22Rv1 (cell line): ENCODE data around the gene PTRHD1.

Source experiments
- H3K27ac ChIP-seq: fragments of 450-650 bp; 2 replicates; pipeline ENCODE4 v1.5.1; 2017
- CTCF ChIP-seq: fragments of 450-650 bp; IDR thresholded peaks from 2 replicates; pipeline ENCODE4 v1.5.1; 2017; ENCODE audit warnings: mild to moderate bottlenecking
- ZFX ChIP-seq: fragments of 450-650 bp; IDR thresholded peaks from 2 replicates; pipeline ENCODE4 v1.6.1; 2017; ENCODE audit warnings: antibody characterized with exemption, borderline replicate concordance

PTRHD1 gene

GRCh38 chr2:24820598-24821432, 27.6 kb upstream of the PTRHD1 start:
- TF ChIP-seq ZFX (no peak), CTCF (no peak)
- H3K27ac ChIP-seq = no peak overlapping the region

DNA sequence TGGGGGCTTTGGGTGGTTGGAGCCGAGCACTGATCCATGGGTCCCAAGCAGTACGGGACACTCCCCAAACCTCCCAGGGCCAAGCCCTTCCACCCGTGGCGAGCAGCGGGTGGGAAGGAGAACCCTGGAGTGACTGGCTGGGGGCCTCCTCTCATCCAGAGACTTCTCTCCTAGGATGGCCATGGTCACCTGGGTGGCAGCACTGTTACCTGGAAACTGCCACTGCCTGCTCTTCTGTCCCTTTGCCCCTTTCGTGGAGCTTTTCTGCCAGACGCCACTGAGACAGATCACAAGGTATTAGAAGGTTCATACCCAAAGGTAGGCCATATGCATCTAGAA, 27.0 kb upstream of the PTRHD1 start:
- no peak overlapping the region for H3K27ac ChIP-seq
- TF ChIP-seq ZFX (no peak), CTCF (no peak)

GRCh38 chr2:24819442-24820174, 26.4 kb upstream of the PTRHD1 start:
- peak overlapping the region; percentile 10; the same call in 1 of the 2 replicates for H3K27ac ChIP-seq
- TF ChIP-seq ZFX (no peak), CTCF (no peak)

DNA sequence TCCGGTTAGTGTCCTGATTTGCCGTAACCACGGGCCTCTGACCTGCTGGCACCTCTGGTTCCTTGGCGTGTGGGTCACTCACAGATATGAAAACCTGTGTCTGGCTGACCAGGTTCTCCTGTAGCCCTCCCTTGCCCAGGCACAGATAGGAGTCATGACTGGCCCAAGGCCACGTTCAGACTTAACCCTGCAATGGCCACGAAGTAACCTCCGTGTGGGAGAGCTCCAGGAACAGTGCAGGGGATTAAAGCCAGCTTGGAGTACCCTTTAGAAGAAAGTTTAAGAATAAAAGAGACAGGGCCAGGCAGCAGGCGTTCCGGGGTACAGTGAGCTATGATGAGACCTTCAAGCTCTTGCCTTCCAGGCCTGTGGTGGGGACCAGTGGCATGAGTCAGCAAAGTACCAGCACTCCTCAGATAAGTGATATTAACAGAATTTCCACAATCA, 25.6 kb upstream of the PTRHD1 start:
- peak overlapping the region; percentile 10; the same call in 1 of the 2 replicates for H3K27ac ChIP-seq
- TF ChIP-seq ZFX (no peak), CTCF (no peak)

- TF ChIP-seq CTCF (no peak), ZFX (no peak)
- no peak overlapping the region for H3K27ac ChIP-seq
These were observed 23.7 kb upstream of the PTRHD1 start for GRCh38 chr2:24816884-24817283.

GRCh38 chr2:24816404-24816803, 23.2 kb upstream of the PTRHD1 start:
- no peak overlapping the region for H3K27ac ChIP-seq
- TF ChIP-seq ZFX = no peak
- TF ChIP-seq CTCF = no peak

GRCh38 chr2:24815171-24815570, 22.0 kb upstream of the PTRHD1 start:
- no peak for TF ChIP-seq ZFX
- no peak for TF ChIP-seq CTCF
- no peak overlapping the region for H3K27ac ChIP-seq
